ENCODE results near the gene NHLRC4. TPM values are rescaled to one million over a fixed set of nuclear protein-coding genes. Genes with fewer than 3 reads are reported as not detected.

NHLRC4 gene
- polyA plus RNA-seq, 2 of the 4 experiments (the other 2 are of a cell fraction), result 0.03 to 0.09 TPM

- ChIA-PET POLR2A (interaction anchor here (0.8 to 1.2 kb wide), 3 partner anchors 31 to 46 kb away, joined by 3 to 4 read pairs (median 4); partner anchors contain the start of gene METTL26), CTCF (interaction anchor here (0.8 to 3.1 kb wide), 10 partner anchors 10 to 71 kb away, joined by 3 to 14 read pairs (median 4); no protein-coding TSS in a partner anchor)
- no peaks in the 10 kb centered on the region for H3K9me3 ChIP-seq
- H3K4me3 ChIP-seq, result peak overlapping the region; percentile 90
- DNase-seq (ENCODE audit: low read depth in 1 of 2, low spot score in 1 of 2) (no peak), ATAC-seq (no peak), FAIRE-seq (no peak)
- peak overlapping the region; percentile 96 for H3K4me2 ChIP-seq
- TF ChIP-seq KDM5A (IDR thresholded peaks at IDR 0.05) (no peak), PBX3 (IDR thresholded peaks at IDR 0.05) (no peak), MYC (IDR thresholded peaks at IDR 0.05; ENCODE audit: borderline replicate concordance, low read length) (no peak), RFX5 (IDR thresholded peaks at IDR 0.05) (no peak), ZNF302 (CRISPR knock-in tag; IDR thresholded peaks at IDR 0.05) (no peak), BCL3 (IDR thresholded peaks at IDR 0.05) (no peak), GATA3 (IDR thresholded peaks at IDR 0.05; ENCODE audit: borderline replicate concordance) (no peak), HOXB5 (CRISPR knock-in tag; IDR thresholded peaks at IDR 0.05) (no peak), ATOH8 (CRISPR knock-in tag; IDR thresholded peaks at IDR 0.05; ENCODE audit: low read depth) (no peak), KDM1A (IDR thresholded peaks at IDR 0.05; ENCODE audit: low read depth) (no peak), HMGXB4 (CRISPR knock-in tag; IDR thresholded peaks at IDR 0.05; ENCODE audit: borderline replicate concordance) (no peak), TFCP2L1 (CRISPR knock-in tag; IDR thresholded peaks at IDR 0.05) (no peak), JUN (IDR thresholded peaks at IDR 0.05) (no peak)
- H3K4me1 ChIP-seq, result peaks cover 35% of the 10 kb centered on the region
- peak overlapping the region; percentile 80 to 93; a peak in 4 of 6 replicates for H3K27ac ChIP-seq
- WGBS (ENCODE audit: missing lambda C conversion rate), result 66% methylated on average over 10 of the region's 10 CpGs
Observed at GRCh38 chr16:590815-591200, 24.0 kb downstream of the NHLRC4 start.

- WGBS (ENCODE audit: missing lambda C conversion rate), result 92% methylated on average over 8 of the region's 8 CpGs
- H3K4me1 ChIP-seq, result peaks cover 34% of the 10 kb centered on the region
- H3K4me2 ChIP-seq, result peak overlapping the region; percentile 96
- POLR2A ChIA-PET, result no interaction called here
- ATAC-seq (no peak), DNase-seq (ENCODE audit: low read depth in 1 of 2, low spot score in 1 of 2) (no peak), FAIRE-seq (no peak)
- CTCF ChIA-PET, result interaction anchor here (1.4 to 3.1 kb wide), 4 partner anchors 13 to 69 kb away, joined by 4 to 14 read pairs (median 6); no protein-coding TSS in a partner anchor
- H3K9me3 ChIP-seq, result no peaks in the 10 kb centered on the region
- peak overlapping the region; percentile 90; the same call in 2 of the 3 replicates for H3K4me3 ChIP-seq
- no peak overlapping the region for H3K27ac ChIP-seq
- no peak for TF ChIP-seq HOXB5 (CRISPR knock-in tag; IDR thresholded peaks at IDR 0.05)
- no peak for TF ChIP-seq HOXB13 (CRISPR knock-in tag; IDR thresholded peaks at IDR 0.05; ENCODE audit: low read depth)
- TF ChIP-seq MAZ (IDR thresholded peaks at IDR 0.05; ENCODE audit: borderline replicate concordance, low read depth, low read length), result no peak
- no peak for TF ChIP-seq CEBPB (IDR thresholded peaks at IDR 0.05)
- no peak for TF ChIP-seq FOSB (CRISPR knock-in tag; IDR thresholded peaks at IDR 0.05)
- no peak for TF ChIP-seq ZNF302 (CRISPR knock-in tag; IDR thresholded peaks at IDR 0.05)
- TF ChIP-seq POLR2A (IDR thresholded peaks at IDR 0.05; ENCODE audit: low read length), result no peak
- no peak for TF ChIP-seq FOSL2 (IDR thresholded peaks at IDR 0.05)
- TF ChIP-seq FOSL2 (CRISPR knock-in tag; IDR thresholded peaks at IDR 0.05), result no peak
- TF ChIP-seq POLR2AphosphoS2 (conservative IDR thresholded peaks at IDR 0.05; ENCODE audit: low read length), result no peak
- TF ChIP-seq REST (IDR thresholded peaks at IDR 0.05), result no peak
- no peak for TF ChIP-seq CHD4 (IDR thresholded peaks at IDR 0.05; ENCODE audit: borderline replicate concordance)
- no peak for TF ChIP-seq BCL3 (IDR thresholded peaks at IDR 0.05)
- no peak for TF ChIP-seq PHF8 (IDR thresholded peaks at IDR 0.05; ENCODE audit: borderline replicate concordance, low read depth)
- TF ChIP-seq HOXA7 (CRISPR knock-in tag; IDR thresholded peaks at IDR 0.05), result no peak
- TF ChIP-seq E2F6 (IDR thresholded peaks at IDR 0.05; ENCODE audit: borderline replicate concordance, low read depth), result no peak
- no peak for TF ChIP-seq FOXS1 (CRISPR knock-in tag; IDR thresholded peaks at IDR 0.05)
- no peak for TF ChIP-seq EP300 (IDR thresholded peaks at IDR 0.05)
Observed at GRCh38 chr16:591231-591630, 24.4 kb downstream of the NHLRC4 start.
